GM21360 (cell line): ENCODE measurements around the gene MYH8.

Experiments
- ATAC-seq: cut with Tn5 transposase; IDR thresholded peaks from one replicate; pipeline ENCODE4 v1.9.1; 2021; ENCODE audit warnings: mild to moderate bottlenecking, moderate library complexity; ENCODE audit not compliant: unreplicated experiment

The MYH8 gene

DNA sequence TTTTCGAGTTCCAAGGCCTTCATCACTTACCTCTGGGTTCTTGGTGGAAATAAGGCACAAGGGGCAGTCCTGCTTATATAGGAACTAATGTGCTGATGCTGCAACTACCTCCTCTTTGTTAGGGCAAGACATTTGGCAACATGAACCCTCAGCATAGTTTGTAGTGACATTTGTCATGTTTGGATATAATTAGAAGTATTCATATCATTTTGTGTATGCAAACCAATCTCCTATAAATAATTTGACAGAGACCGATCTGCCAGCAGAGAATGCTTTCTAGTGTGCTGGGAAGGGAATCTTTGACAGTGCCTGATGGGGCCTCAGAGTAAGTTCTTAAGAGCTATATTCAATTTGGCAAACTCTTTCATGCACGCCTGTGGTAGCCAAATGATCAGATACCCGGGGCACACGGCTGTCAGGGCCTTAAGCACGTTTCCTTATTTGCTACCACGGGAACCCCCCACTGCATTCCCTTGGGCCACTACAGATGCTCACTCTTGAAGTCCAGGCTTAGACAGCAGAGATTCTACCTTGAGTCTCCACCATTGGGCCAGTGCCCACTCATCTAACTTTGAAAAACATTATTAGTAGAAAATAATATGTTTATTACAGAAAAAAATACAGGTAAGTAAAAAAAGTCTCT lies at the start of gene MYH8:
Gene MYH8 (minus strand): TSS at position 51 of the 643 bp plus-strand sequence. CDS start 1,723 bp downstream, outside the sequence.
- ATAC-seq, result no peak

GRCh38 chr17:10469459-10469858 lies 47.7 kb upstream of the MYH8 start, which contains the start of gene MYH4:
MYH4 (minus strand) TSS chr17:10469559; CDS start chr17:10466745, 2,814 bp downstream.
- ATAC-seq, result no peak

DNA sequence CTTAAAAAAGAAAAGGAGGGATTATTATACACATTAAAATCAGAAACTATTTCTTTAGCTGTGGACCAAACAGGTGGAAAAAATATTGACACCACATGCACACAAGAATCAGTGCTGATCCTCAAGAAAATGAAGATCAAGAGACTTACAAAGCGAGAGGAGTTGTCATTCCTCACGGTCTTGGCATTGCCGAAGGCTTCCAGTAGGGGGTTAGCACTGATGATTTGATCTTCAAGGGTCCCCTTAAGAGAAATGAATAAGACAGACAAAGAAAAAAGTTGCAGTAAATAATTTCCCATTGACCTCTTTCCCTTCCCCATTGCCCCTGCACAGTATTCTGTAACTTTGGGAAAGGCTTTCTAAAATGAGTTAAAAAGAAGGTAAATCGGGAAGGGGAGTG lies 41.7 kb upstream of the MYH8 start:
- ATAC-seq, result no peak

GRCh38 chr17:10460062-10460461 lies 38.3 kb upstream of the MYH8 start:
- ATAC-seq, result no peak

- no peak for ATAC-seq
These were observed 37.0 kb upstream of the MYH8 start for GRCh38 chr17:10458701-10459100.

- no peak for ATAC-seq
These were observed 36.2 kb upstream of the MYH8 start for GRCh38 chr17:10457952-10458351.

GRCh38 chr17:10447026-10447931 lies 25.5 kb upstream of the MYH8 start:
- no peak for ATAC-seq

DNA sequence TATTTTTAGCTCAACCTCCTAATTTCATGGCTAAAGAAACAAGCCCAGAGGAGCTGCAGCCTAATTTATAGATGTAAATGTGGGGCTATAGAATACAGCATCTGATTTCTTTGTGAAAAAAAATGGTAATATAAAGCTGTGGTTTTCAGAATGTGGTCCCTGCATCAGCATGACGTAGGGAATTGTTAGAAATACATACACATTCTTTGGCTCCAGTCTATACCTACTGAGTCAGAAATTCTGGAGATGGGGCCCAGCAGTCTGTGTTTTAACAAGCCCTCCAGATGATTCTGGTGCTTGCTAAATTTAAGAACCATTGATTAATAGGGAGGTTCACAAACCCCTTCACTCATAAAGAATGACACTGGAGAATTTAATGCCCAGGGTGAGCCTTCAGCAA lies 18.1 kb upstream of the MYH8 start:
- no peak for ATAC-seq

DNA sequence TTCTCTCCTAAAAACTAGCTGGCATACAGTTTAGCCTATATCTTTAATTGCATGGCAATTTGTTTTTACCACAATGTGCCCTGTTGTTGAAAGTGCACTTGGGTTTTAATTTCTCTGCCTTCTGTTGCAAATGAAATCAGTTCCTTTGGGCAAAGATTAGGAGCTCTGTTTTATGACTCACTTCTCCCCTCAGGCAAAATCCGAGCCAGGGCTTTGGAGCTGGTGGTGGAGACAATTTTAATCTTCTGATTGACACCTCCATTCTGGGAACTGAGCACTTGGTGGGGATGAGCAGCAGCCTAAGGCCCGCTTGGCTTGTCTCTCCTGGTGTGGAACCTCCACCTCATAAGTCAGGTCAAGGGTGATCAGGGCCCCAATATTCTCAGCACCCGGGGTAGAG lies 13.3 kb upstream of the MYH8 start:
- no peak for ATAC-seq

- no peak for ATAC-seq
These were observed 7.8 kb upstream of the MYH8 start for GRCh38 chr17:10429421-10430045.

DNA sequence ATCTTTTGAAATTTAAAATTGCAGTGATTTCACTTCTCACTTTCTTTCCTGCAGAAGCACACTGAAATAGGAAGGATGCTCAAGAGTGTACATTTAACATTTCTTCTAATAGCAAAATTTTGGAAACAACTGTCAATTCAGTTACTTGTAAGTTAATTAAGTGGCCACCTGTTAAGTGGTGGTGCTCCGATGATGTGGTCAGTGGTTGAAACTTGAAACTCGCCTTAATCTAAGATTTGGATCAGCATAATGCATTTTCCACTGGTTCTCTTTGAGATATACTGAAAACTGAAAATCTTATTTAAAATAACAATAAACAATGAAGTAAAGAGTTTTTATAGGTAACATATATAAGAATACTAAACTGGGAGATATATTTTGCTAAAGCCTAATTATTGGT lies 7.0 kb upstream of the MYH8 start:
- no peak for ATAC-seq

DNA sequence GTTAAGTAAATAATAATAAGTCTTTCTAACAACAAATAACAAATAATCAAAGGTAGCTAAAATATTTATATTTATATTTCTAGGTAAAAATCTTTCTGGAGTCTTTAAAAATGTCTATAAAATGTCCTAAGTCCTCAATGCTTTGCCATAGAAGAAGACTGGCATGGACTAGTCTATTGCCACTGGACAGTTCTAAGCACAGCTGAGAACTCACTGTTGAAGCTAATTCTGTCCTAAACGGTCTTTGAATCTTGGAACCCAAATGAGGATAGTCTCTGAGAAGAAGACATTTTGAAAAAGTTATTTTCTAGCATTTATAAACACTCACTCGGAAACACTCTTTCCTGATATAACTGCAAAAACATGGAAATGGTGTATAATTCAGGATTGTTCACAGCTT lies 539 bp downstream of the MYH8 start:
- ATAC-seq, result no peak

GRCh38 chr17:10420811-10421210 lies 939 bp downstream of the MYH8 start:
- ATAC-seq, result no peak

- ATAC-seq, result no peak
These were observed 4.3 kb downstream of the MYH8 start for GRCh38 chr17:10417431-10417830.

GRCh38 chr17:10415161-10415560 lies 6.6 kb downstream of the MYH8 start:
- ATAC-seq, result no peak

GRCh38 chr17:10403589-10403988 lies 18.2 kb downstream of the MYH8 start:
- ATAC-seq, result no peak

GRCh38 chr17:10398352-10398751 lies 23.4 kb downstream of the MYH8 start:
- ATAC-seq, result no peak

DNA sequence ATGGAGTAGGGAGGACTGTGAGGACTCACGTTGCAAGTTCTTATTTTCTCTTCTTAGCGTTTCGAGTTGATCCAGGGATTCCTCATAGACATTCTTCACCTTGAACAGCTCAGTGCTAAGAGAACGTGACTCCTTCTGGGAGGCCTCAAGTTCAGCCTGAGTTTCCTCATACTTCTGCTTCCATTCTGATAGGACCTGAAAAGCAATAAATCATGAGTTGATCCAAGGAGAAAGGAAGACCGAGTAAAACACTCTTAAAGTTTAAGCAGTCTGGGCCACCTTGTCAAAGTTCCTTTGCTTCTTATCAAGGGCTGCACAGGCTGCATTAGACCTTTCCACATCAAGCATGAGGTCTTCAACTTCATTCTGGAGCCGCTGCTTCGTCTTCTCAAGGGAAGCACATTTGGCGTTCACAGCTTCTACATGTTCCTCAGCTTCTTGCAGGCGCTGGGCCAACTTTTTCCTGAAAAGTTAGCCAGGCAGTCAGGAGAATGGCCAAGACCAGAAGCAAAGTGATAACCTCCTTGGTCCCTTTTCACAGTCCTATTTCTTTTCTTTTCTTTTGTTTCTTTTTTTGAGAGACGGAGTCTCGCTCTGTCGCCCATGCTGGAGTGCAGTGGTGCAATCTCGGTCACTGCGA lies 25.1 kb downstream of the MYH8 start:
- ATAC-seq, result no peak

GRCh38 chr17:10394201-10394887 lies 27.4 kb downstream of the MYH8 start:
- no peak for ATAC-seq

- ATAC-seq, result no peak
These were observed 28.9 kb downstream of the MYH8 start for GRCh38 chr17:10392880-10393279.

GRCh38 chr17:10385871-10386270 lies 35.9 kb downstream of the MYH8 start:
- no peak for ATAC-seq
